G401 (cell line): ENCODE measurements around the gene KBTBD7. TPM values are rescaled to one million over a fixed set of nuclear protein-coding genes. Genes with fewer than 3 reads are reported as not detected.

ENCODE experiments used
- DNase-seq: peaks from one replicate; pipeline ENCODE4 v3.0.0-alpha.2; 2015; ENCODE audit warnings: low spot score
- in situ Hi-C: cut with HindIII; loops from 2 replicates; pipeline ENCODE4 v1.10.0; 2016; ENCODE audit warnings: low sequenced_read_pairs, mixed read lengths
- total RNA-seq: library from RNA; depleted of rRNA; stranded (reverse); fragments of >200 nt; shearing (Covaris generic); gene quantifications from 2 replicates; pipeline ENCODE4 v1.2.3, GENCODE V29; 2014; rRNA removed

The KBTBD7 gene
- total RNA-seq, 1 experiment from 2014 or later: 7.5 TPM

DNA sequence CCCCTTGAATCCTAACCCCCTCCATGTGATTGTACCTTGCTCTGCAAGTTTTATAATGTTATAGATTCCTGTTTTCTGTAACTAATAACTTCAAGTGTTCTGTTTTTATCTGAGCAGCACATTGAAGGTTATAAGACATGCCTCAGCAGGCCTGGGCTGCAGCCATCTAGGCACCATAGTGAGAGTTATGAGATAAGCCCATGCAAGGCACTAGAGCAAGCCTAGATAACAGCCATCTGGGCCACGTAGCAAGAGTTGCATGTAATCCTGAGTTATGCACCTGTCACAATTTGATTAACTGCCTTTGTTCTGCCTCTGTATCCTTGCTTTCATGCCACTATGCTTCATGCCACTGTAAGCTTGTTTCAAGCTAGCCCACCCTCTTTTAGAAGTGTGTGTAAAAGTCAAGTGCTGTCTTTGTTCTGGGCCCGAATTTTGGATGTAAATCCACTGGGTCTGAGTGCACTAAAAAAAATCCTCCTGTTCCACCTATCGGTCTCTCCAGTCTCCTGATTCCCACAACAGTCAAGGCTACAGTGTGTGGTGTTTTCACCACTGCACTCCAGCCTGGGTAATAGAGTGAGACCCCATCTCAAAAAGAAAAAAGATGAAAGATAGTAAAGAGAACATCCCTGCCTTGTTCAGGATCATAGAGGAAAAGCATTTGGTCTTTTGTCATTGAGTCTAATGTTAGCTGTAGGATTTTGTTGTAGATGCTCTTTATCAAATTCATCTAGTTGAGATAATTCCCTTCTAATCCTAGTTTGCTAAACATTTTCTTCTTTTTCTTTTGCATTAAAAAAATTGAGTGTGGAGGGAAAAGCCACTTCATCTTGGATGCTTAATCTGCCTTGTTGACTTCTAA, 45.7 kb downstream of the KBTBD7 start:
- in situ Hi-C loops: no loop called here
- DNase-seq: no peak

DNA sequence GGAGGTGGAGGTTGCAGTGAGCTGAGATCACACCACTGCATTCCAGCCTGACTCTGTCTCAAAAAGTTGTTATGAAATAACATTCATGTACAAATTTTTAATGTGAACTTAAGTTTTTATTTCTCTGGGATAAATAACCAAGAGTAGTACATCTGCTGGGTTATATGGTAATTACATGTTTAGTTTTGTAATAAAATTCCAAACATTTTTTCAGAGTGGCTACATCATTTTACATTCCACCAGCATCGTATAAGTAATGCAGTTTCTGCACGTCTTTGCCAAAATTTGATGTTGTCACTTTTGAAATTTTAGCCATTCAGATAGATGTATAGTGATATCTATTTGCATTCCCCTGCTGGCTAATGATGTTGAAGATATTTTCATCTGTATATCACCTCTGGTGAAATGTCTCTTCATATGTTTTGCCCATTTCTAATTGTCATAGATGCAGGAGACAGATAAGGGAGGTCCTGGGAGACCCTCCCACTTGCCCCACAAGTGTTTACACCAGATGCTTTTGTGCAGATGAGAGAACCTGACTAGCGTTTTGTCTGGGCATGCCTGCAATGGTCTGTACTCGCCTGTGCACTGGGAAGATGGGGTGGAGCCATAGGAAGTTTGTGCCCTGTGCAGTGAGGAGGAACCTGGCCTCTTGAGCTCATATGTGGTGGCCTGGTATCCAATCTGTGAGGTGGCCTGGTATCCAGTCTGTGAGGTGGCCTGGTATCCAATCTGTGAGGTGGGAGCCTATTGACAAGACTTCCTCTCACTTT, 49.0 kb downstream of the KBTBD7 start:
- in situ Hi-C loops: no loop called here
- DNase-seq: no peak

DNA sequence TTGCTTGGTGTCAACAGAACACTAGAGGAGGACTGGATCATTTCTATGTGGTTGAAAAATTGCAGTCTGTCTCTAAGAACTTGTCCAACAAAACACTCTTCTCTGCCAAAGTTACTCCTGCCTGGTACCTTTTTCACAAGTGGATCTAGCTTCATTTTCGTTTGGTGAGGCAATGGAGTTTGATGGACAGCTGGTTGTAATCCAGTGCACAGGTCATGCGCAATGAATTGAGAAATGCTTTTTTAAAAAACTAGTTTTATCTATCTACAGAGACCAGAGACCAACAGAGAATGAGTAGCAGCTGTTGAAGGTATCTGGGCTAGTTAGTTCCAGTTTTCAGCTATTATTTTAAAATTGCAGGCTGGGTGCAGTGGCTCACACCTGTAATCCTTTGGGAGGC, 49.8 kb downstream of the KBTBD7 start:
- in situ Hi-C loops: no loop called here
- no peak for DNase-seq

Other genes starting within 250 kb of the KBTBD7 start
- 6.7 and 9.0 TPM in 2 replicates for gene ELF1, start 175.3 kb downstream of the KBTBD7 start, total RNA-seq
- 9.7 and 16.5 TPM in 2 replicates for gene WBP4, start 133.1 kb downstream of the KBTBD7 start, total RNA-seq
- 10.6 and 13.2 TPM in 2 replicates for gene KBTBD6, start 61.8 kb downstream of the KBTBD7 start, total RNA-seq
- gene MTRF1, start 69.0 kb upstream of the KBTBD7 start, total RNA-seq: 8.2 and 14.4 TPM in 2 replicates
- 8.9 and 13.8 TPM in 2 replicates for gene NAA16, start 116.7 kb upstream of the KBTBD7 start, total RNA-seq